Bronchial epithelial cell (primary cell): ENCODE results near the gene EPB41L4B. TPM values are rescaled to one million over a fixed set of nuclear protein-coding genes. Genes with fewer than 3 reads are reported as not detected.

Experiments used
- DNase-seq: peaks from one replicate; pipeline ENCODE4 v3.0.0-alpha.2; 2010; ENCODE audit warnings: low read depth
- FAIRE-seq: peaks from 2 replicates; lab custom pipeline; 2011; peaks lifted over from hg19 to GRCh38; lab: Jason Lieb, UNC
- H3K27me3 ChIP-seq: 2 replicates; pipeline ENCODE4 v1.5.1; 2011; ENCODE audit warnings: low read length; ENCODE audit not compliant: control insufficient read depth, insufficient read depth
- H3K36me3 ChIP-seq: 2 replicates; pipeline ENCODE4 v1.5.1; 2011; ENCODE audit warnings: low read length; ENCODE audit not compliant: control insufficient read depth, insufficient read depth
- H3K4me3 ChIP-seq: 2 replicates; pipeline ENCODE4 v1.5.1; 2011; ENCODE audit warnings: mild to moderate bottlenecking, low read depth, low read length, control low read depth
- CTCF ChIP-seq: IDR thresholded peaks from 2 replicates; pipeline ENCODE4 v1.5.1; 2011; ENCODE audit warnings: mild to moderate bottlenecking, moderate library complexity, low read length, control low read depth, inconsistent platforms; ENCODE audit not compliant: insufficient read depth, severe bottlenecking
- total RNA-seq: library from RNA; depleted of rRNA; stranded (reverse); fragments of >200 nt; gene quantifications from 2 replicates; pipeline ENCODE4 v1.2.1, GENCODE V29; 2014

The EPB41L4B gene
- total RNA-seq, 1 donor from 2014 or later: 30.3 TPM

- TF ChIP-seq CTCF: no peak
- Histone ChIP-seq H3K27me3 (no peaks in the 10 kb centered on the region), H3K36me3 (peaks cover 2% of the 10 kb centered on the region), H3K4me3 (no peak overlapping the region)
- DNase-seq (no peak), FAIRE-seq (no peak)
Observed at GRCh38 chr9:109276469-109277440, 44.1 kb downstream of the EPB41L4B start.

GRCh38 chr9:109274884-109275730 is 45.8 kb downstream of the EPB41L4B start:
- TF ChIP-seq CTCF: no peak
- FAIRE-seq: no peak
- no peak overlapping the region for H3K4me3 ChIP-seq
- no peaks in the 10 kb centered on the region for H3K27me3 ChIP-seq
- no peak for DNase-seq
- peaks cover 2% of the 10 kb centered on the region for H3K36me3 ChIP-seq

GRCh38 chr9:109273869-109274268 is 47.0 kb downstream of the EPB41L4B start:
- no peak for FAIRE-seq
- TF ChIP-seq CTCF: no peak

DNA sequence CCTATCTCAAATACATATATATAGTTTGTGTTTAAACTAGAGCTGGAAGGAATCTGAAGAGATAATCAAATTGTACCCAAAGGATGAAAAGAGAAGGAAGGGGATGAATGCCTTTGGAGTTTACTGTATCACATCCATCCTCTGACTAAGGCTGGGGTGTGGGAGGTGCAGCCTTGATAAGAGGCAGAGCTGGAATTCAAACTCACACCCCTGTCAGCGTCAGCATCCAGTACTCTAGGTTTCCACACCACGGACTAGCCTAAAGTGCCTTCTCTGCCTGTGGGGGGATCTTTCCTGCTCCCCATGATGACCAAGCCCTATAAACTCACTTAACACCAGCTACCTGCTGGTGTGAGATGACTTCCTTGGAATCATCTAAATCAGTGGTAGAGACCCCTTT is 48.1 kb downstream of the EPB41L4B start:
- peak; percentile 76 for FAIRE-seq
- peaks cover 2% of the 10 kb centered on the region for H3K36me3 ChIP-seq
- DNase-seq: no peak
- no peaks in the 10 kb centered on the region for H3K27me3 ChIP-seq
- no peak overlapping the region for H3K4me3 ChIP-seq
- TF ChIP-seq CTCF: no peak

More at GRCh38 chr9:109273869-109274268, 47.0 kb downstream of the EPB41L4B start:
- Histone ChIP-seq H3K27me3 (no peaks in the 10 kb centered on the region), H3K36me3 (peaks cover 2% of the 10 kb centered on the region), H3K4me3 (no peak overlapping the region)
- no peak for DNase-seq

DNA sequence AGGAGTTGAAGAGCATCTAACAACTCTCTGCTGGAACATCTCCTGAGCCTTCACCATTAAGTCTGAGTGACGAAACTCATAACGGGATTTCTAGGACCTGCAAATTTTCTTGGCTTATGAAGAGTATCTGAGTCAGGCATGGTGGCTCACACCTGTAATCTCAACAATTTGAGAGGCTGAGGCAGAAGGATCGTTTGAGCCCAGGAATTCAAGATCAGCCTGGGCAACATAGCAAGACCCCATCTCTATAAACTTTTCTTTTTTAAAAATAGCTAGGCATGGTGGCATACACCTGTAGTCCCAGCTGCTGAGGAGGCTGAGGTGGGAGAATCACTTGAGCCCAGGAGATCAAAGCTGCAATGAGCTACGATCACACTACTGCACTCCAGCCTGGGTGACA is 48.8 kb downstream of the EPB41L4B start:
- Histone ChIP-seq H3K4me3 (no peak overlapping the region), H3K27me3 (no peaks in the 10 kb centered on the region), H3K36me3 (peaks cover 5% of the 10 kb centered on the region)
- FAIRE-seq: no peak
- no peak for TF ChIP-seq CTCF
- DNase-seq: no peak
